Measurements from ENCODE around the gene ASTN2. TPM values are rescaled to one million over a fixed set of nuclear protein-coding genes. Genes with fewer than 3 reads are reported as not detected.

Gene ASTN2
- total and polyA plus RNA-seq, 9 of the 15 experiments (the other 6 are each of a cell fraction or from before 2014, with no cell fraction given): 0.56 to 3.5 (median 1.9) TPM

- TF ChIP-seq U2AF2 (optimal IDR thresholded peaks at IDR 0.05; ENCODE audit: low read depth, low read length) (no peak), ZNF445 (CRISPR knock-in tag; IDR thresholded peaks at IDR 0.05; ENCODE audit: low read depth) (no peak), GABPA (tag; conservative IDR thresholded peaks at IDR 0.05; ENCODE audit: low read depth) (peak; percentile 32), CHAMP1 (IDR thresholded peaks at IDR 0.05) (peak; percentile 77), ZBTB9 (CRISPR knock-in tag; IDR thresholded peaks at IDR 0.05) (no peak), MBD1 (CRISPR knock-in tag; IDR thresholded peaks at IDR 0.05) (no peak), FOSL1 (tag; conservative IDR thresholded peaks at IDR 0.05) (peak; percentile 89), MEF2D (tag; conservative IDR thresholded peaks at IDR 0.05; ENCODE audit: low read depth) (no peak; the same call in 1 of the 2 replicates), ZNF449 (CRISPR knock-in tag; IDR thresholded peaks at IDR 0.05) (no peak), BRF2 (IDR thresholded peaks at IDR 0.05; ENCODE audit: borderline replicate concordance, insufficient read depth, insufficient read length) (no peak), FOXM1 (IDR thresholded peaks at IDR 0.05; ENCODE audit: low read depth) (peak; percentile 86), FOXM1 (CRISPR knock-in tag; IDR thresholded peaks at IDR 0.05; ENCODE audit: low read depth) (no peak), XRCC4 (IDR thresholded peaks at IDR 0.05; ENCODE audit: extremely low read depth, insufficient read depth, insufficient read length) (no peak), PBX2 (CRISPR knock-in tag; IDR thresholded peaks at IDR 0.05; ENCODE audit: low read depth) (no peak), PBX2 (tag; conservative IDR thresholded peaks at IDR 0.05; ENCODE audit: low read depth) (peak; percentile 48)
Observed at GRCh38 chr9:116422119-116422979, 992.5 kb downstream of the ASTN2 start (continued).

All from K562 (cell line).